B cell (primary cell): ENCODE measurements around the gene UGT1A4. TPM values are rescaled to one million over a fixed set of nuclear protein-coding genes. Genes with fewer than 3 reads are reported as not detected.

Experiments
- ATAC-seq: fragments of 200-7000 bp; cut with Tn5 transposase; one replicate; pipeline ENCODE4 v1.10.0; 2021; ENCODE audit warnings: low read depth, mild to moderate bottlenecking, moderate number of reproducible peaks, moderate library complexity
- CTCF ChIA-PET: fragments of 350-600 bp; sonication (Branson Sonifier 250); formaldehyde crosslinking; loops from one replicate; lab custom pipeline; 2021; ENCODE audit warnings: antibody characterized with exemption, inconsistent platforms; lab: Charles Lee
- POLR2A ChIA-PET: fragments of 350-600 bp; sonication (Branson Sonifier 250); formaldehyde crosslinking; loops from one replicate; lab custom pipeline; 2021; ENCODE audit warnings: antibody characterized with exemption; lab: Charles Lee
- DNase-seq: peaks from one replicate; pipeline ENCODE4 v3.0.0; 2013
- H2AFZ ChIP-seq: 2 replicates; pipeline ENCODE4 v1.6.1; 2012; ENCODE audit warnings: mild to moderate bottlenecking, low read depth, low read length; ENCODE audit not compliant: insufficient read depth, poor library complexity, severe bottlenecking
- H3K27ac ChIP-seq, 2 donors: 1 replicate in 1 of 2; 2 replicates in 1 of 2; pipeline ENCODE4 v1.5.1; 2012 to 2013; ENCODE audit warnings: low read length in 2 of 2, mild to moderate bottlenecking in 2 of 2, moderate library complexity in 1 of 2
- H3K27me3 ChIP-seq, 4 experiments: fragments of 200-600 bp in 1 of 4; sonication (generic) in 1 of 4; replicated peaks in 1 of 4; 1 replicate in 2 of 4; 2 replicates in 2 of 4; pipeline versions ENCODE4 v1.6.1 to v1.7.0; 2013 to 2016; ENCODE audit warnings: low read length in 3 of 4, mild to moderate bottlenecking in 2 of 4, mixed read lengths in 1 of 4, moderate library complexity in 1 of 4; ENCODE audit not compliant: insufficient read depth in 4 of 4, control insufficient read depth in 3 of 4; ENCODE audit errors: control extremely low read depth in 1 of 4
- H3K36me3 ChIP-seq, 2 experiments: replicated peaks in 1 of 2; 1 replicate in 1 of 2; 2 replicates in 1 of 2; pipeline versions ENCODE4 v1.6.1 to v1.7.1; 2013; ENCODE audit warnings: low read length in 1 of 2; ENCODE audit not compliant: insufficient read depth in 2 of 2, control insufficient read depth in 1 of 2; ENCODE audit errors: control extremely low read depth in 1 of 2, extremely low read depth in 1 of 2
- H3K4me1 ChIP-seq, 2 donors: fragments of 200-600 bp in 1 of 2; sonication (generic) in 1 of 2; 1 replicate in 1 of 2; 2 replicates in 1 of 2; pipeline versions ENCODE4 v1.5.1 to v1.6.1; 2013 to 2017; ENCODE audit warnings: low read length in 2 of 2; ENCODE audit not compliant: control insufficient read depth in 2 of 2, insufficient read depth in 2 of 2
- H3K4me2 ChIP-seq: replicated peaks from 2 replicates; pipeline ENCODE3; 2012; ENCODE audit warnings: mild to moderate bottlenecking, low read depth, low read length; ENCODE audit not compliant: poor library complexity, severe bottlenecking
- H3K4me3 ChIP-seq, 5 experiments: fragments of 200-600 bp in 1 of 5; sonication (generic) in 1 of 5; 1 replicate in 3 of 5; 2 replicates in 2 of 5; pipeline versions ENCODE4 v1.5.1 to v1.7.0; 2011 to 2016; ENCODE audit warnings: low read length in 4 of 5, mild to moderate bottlenecking in 4 of 5, low read depth in 2 of 5, control low read depth in 1 of 5, moderate library complexity in 1 of 5; ENCODE audit not compliant: insufficient read depth in 1 of 5; ENCODE audit errors: control extremely low read depth in 1 of 5, extremely low read depth in 1 of 5
- H3K79me2 ChIP-seq: fragments of 200-600 bp; sonication (generic); one replicate; pipeline ENCODE4 v1.6.0; 2016; ENCODE audit warnings: low read length; ENCODE audit not compliant: control insufficient read depth, insufficient read depth
- H3K9ac ChIP-seq: fragments of 200-600 bp; sonication (generic); 2 replicates; pipeline ENCODE4 v1.6.1; 2017; ENCODE audit warnings: mild to moderate bottlenecking, low read length, moderate library complexity
- H3K9me3 ChIP-seq, 3 donors: one replicate each; pipeline versions ENCODE4 v1.6.1 to v1.7.1; 2013; ENCODE audit warnings: low read length in 2 of 3; ENCODE audit not compliant: control insufficient read depth in 2 of 3, insufficient read depth in 1 of 3; ENCODE audit errors: control extremely low read depth in 1 of 3
- H4K20me1 ChIP-seq: 2 replicates; pipeline ENCODE4 v1.6.0; 2012; ENCODE audit warnings: mild to moderate bottlenecking, low read length; ENCODE audit not compliant: insufficient read depth, control insufficient read depth, poor library complexity, severe bottlenecking
- H3K27ac Mint-ChIP-seq: one replicate; pipeline ENCODE4 v1.8.0; 2021; ENCODE audit warnings: mixed read lengths
- H3K27me3 Mint-ChIP-seq: one replicate; pipeline ENCODE4 v1.8.0; 2021; ENCODE audit warnings: mixed read lengths
- H3K4me1 Mint-ChIP-seq: one replicate; pipeline ENCODE4 v1.8.0; 2021; ENCODE audit warnings: mixed read lengths
- H3K4me3 Mint-ChIP-seq: one replicate; pipeline ENCODE4 v1.8.0; 2021; ENCODE audit warnings: mixed read lengths
- H3K9me3 Mint-ChIP-seq: one replicate; pipeline ENCODE4 v1.8.0; 2022; ENCODE audit warnings: mixed read lengths; ENCODE audit not compliant: insufficient read depth
- EZH2 ChIP-seq: IDR thresholded peaks from 2 replicates; pipeline ENCODE4 v1.6.1; 2012; ENCODE audit warnings: borderline replicate concordance, low read depth, mild to moderate bottlenecking, moderate library complexity, low read length; ENCODE audit not compliant: insufficient read depth, poor library complexity, severe bottlenecking
- WGBS: methylation state at CpG from one replicate; pipeline ENCODE4 v1.1.5; 2013; ENCODE audit warnings: missing lambda C conversion rate; ENCODE audit not compliant: insufficient coverage; 5-methylcytosine and 5-hydroxymethylcytosine counted together
- intact Hi-C: fragments of 100-400 bp; cut with micrococcal nuclease; formaldehyde crosslinking; loops from one replicate; pipeline ENCODE4 v1.10.0; 2022
- polyA plus RNA-seq: library from polyadenylated mRNA; depleted of rRNA; stranded (reverse); fragments of >200 nt; gene quantifications from 2 replicates; pipeline ENCODE4 v1.2.3, GENCODE V29; 2012
- total RNA-seq, 2 donors: library from RNA; stranded (reverse); fragments of 120-200 nt in 1 of 2; gene quantifications; 1 replicate in 1 of 2; 2 replicates in 1 of 2; pipeline versions ENCODE4 v1.2.3 to v1.2.4, GENCODE V29; 2013 to 2022
- TF ChIP-seq, protein P1 (sequence below): fragments of 200-600 bp; IDR thresholded peaks from one replicate; pipeline ENCODE4 v1.8.0; 2022; ENCODE audit warnings: antibody characterized with exemption, mild to moderate bottlenecking

UGT1A4 gene
- total and polyA plus RNA-seq, 2 donors (not counting 1 experiment from before 2014, with no cell fraction given) = not detected

- WGBS = 79% methylated on average over 4 of the region's 4 CpGs
- no peak overlapping the region for H3K4me3 Mint-ChIP-seq
- intact Hi-C loops = no loop called here
Observed at GRCh38 chr2:233768076-233768475, 49.5 kb downstream of the UGT1A4 start.

DNA sequence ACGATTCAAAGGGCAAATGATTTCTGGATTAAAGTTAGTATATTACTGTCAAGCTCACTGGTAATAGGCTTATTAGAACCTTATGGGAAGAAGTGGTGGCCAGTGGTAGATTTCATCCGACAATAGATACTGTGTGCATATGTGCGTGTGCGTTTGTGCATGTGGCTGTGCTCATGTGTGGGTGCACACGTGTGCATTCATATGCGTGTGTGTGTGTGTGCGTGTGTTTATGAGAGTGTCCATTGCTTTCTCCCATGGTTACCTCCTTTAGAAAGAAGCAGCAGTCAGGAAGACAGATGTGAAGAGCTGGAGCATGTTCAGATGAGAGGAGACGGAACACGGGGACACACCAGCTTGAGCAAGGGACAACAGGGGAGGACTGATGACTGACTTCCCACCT is 50.7 kb downstream of the UGT1A4 start:
- H3K27me3 Mint-ChIP-seq = peaks cover 33% of the 10 kb centered on the region
- H3K9me3 Mint-ChIP-seq = peaks cover 2% of the 10 kb centered on the region
- POLR2A ChIA-PET = no interaction called here
- DNase-seq = no peak
- Histone ChIP-seq H3K27me3 (peaks cover 0 to 3% (median 0%) of the 10 kb centered on the region in 4 experiments), H3K27ac (no peak overlapping the region), H3K4me3 (no peak overlapping the region), H2AFZ (no peak overlapping the region), H3K9me3 (no peaks in the 10 kb centered on the region), H3K36me3 (no peaks in the 10 kb centered on the region), H3K4me2 (no peak overlapping the region), H4K20me1 (no peaks in the 10 kb centered on the region), H3K4me1 (no peaks in the 10 kb centered on the region), H3K9ac (no peak overlapping the region), H3K79me2 (no peaks in the 10 kb centered on the region)
- CTCF ChIA-PET = no interaction called here
- no peak for ATAC-seq
- intact Hi-C loops = no loop called here
- H3K27ac Mint-ChIP-seq = no peak overlapping the region
- TF ChIP-seq EZH2 = no peak
- TF ChIP-seq, protein P1, sequence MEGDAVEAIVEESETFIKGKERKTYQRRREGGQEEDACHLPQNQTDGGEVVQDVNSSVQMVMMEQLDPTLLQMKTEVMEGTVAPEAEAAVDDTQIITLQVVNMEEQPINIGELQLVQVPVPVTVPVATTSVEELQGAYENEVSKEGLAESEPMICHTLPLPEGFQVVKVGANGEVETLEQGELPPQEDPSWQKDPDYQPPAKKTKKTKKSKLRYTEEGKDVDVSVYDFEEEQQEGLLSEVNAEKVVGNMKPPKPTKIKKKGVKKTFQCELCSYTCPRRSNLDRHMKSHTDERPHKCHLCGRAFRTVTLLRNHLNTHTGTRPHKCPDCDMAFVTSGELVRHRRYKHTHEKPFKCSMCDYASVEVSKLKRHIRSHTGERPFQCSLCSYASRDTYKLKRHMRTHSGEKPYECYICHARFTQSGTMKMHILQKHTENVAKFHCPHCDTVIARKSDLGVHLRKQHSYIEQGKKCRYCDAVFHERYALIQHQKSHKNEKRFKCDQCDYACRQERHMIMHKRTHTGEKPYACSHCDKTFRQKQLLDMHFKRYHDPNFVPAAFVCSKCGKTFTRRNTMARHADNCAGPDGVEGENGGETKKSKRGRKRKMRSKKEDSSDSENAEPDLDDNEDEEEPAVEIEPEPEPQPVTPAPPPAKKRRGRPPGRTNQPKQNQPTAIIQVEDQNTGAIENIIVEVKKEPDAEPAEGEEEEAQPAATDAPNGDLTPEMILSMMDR = no peak
- no peak overlapping the region for H3K4me3 Mint-ChIP-seq
- no peaks in the 10 kb centered on the region for H3K4me1 Mint-ChIP-seq
- WGBS = 93% methylated on average over 9 of the region's 9 CpGs

More at GRCh38 chr2:233768076-233768475, 49.5 kb downstream of the UGT1A4 start:
- peaks cover 2% of the 10 kb centered on the region for H3K9me3 Mint-ChIP-seq
- DNase-seq = no peak
- no peak overlapping the region for H3K4me3 ChIP-seq
- no peaks in the 10 kb centered on the region for H3K79me2 ChIP-seq
- CTCF ChIA-PET = interaction anchor here (0.8 kb wide), 1 partner anchor 692 kb away, joined by 3 read pairs; no protein-coding TSS in a partner anchor
- H3K4me1 Mint-ChIP-seq = no peaks in the 10 kb centered on the region
- no peak overlapping the region for H3K9ac ChIP-seq
- ATAC-seq = no peak
- H3K9me3 ChIP-seq = no peaks in the 10 kb centered on the region
- no peak overlapping the region for H3K27ac Mint-ChIP-seq
- H3K27me3 Mint-ChIP-seq = peaks cover 44% of the 10 kb centered on the region
- H3K4me2 ChIP-seq = no peak overlapping the region
- H3K27ac ChIP-seq = no peak overlapping the region
- POLR2A ChIA-PET = no interaction called here
- H3K36me3 ChIP-seq = no peaks in the 10 kb centered on the region
- H2AFZ ChIP-seq = no peak overlapping the region
- TF ChIP-seq, protein P1 = no peak
- TF ChIP-seq EZH2 = no peak
- no peaks in the 10 kb centered on the region for H4K20me1 ChIP-seq
- no peaks in the 10 kb centered on the region for H3K4me1 ChIP-seq
- peaks cover 0 to 4% (median 0%) of the 10 kb centered on the region in 4 experiments for H3K27me3 ChIP-seq
